ENCODE results near the gene ACTRT2.

ACTRT2 gene

DNA sequence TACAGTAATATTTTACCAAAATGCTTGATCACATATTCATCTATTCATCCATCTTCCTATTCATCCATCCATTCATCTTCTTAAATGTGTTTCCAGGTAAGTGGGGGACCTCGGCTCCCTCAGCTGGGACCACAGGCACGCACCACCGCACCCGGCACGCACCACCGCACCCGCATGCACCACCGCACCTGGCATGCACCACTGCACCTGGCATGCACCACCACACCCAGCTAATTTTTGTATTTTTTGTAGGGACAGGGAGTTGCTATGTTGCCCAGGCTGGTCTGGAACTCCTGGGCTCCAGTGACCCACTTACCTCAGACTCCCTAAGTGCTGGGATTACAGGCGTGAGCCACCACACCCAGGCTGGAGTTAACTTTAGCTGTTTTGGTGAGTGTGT, 21.2 kb downstream of the ACTRT2 start:
- TF ChIP-seq, protein P1, sequence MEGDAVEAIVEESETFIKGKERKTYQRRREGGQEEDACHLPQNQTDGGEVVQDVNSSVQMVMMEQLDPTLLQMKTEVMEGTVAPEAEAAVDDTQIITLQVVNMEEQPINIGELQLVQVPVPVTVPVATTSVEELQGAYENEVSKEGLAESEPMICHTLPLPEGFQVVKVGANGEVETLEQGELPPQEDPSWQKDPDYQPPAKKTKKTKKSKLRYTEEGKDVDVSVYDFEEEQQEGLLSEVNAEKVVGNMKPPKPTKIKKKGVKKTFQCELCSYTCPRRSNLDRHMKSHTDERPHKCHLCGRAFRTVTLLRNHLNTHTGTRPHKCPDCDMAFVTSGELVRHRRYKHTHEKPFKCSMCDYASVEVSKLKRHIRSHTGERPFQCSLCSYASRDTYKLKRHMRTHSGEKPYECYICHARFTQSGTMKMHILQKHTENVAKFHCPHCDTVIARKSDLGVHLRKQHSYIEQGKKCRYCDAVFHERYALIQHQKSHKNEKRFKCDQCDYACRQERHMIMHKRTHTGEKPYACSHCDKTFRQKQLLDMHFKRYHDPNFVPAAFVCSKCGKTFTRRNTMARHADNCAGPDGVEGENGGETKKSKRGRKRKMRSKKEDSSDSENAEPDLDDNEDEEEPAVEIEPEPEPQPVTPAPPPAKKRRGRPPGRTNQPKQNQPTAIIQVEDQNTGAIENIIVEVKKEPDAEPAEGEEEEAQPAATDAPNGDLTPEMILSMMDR (IDR thresholded peaks at IDR 0.05; ENCODE audit: extremely low read depth, missing control alignments), result no peak
- DNase-seq (ENCODE audit: low spot score), result no peak

DNA sequence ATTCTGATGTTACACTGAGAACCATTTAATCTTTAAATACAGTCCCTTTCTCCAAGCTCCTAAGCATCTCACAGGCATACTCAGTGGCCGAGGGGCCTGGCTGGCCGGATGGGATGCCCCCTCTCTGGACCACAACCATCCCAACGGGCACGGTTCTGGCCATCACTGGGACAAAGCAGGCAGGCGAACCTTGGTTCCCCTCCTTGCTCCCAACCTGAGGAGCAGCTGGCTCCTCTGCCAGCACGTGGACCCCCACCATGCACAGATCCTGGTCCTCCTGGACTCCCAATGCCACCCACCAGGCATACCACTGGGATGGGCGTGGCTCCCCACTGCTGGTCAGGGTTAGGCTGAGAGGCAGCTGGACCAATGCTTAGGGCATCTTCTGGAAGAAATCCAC, 27.9 kb downstream of the ACTRT2 start:
- DNase-seq (ENCODE audit: low spot score), result no peak
- TF ChIP-seq, protein P1 (IDR thresholded peaks at IDR 0.05; ENCODE audit: extremely low read depth, missing control alignments), result no peak

DNA sequence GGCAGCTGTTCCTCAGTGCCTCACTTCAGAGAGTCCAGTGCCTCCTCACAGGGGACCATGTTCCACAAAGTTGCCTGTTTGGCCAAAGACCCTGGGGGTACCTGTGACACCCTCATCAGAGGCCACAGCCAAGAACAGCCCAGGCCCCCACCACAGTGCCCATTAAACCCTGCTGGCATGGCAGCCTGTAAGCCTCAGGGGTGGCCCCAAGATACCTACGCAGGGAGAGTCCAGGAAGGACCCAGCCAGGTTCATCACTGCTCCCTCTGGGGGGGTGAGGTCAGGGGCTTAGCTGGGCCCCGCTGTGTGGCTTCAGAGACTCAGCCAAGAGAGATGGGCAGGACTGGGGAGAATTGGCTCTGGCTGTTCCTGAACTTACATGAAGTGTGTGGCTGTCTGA, 28.6 kb downstream of the ACTRT2 start:
- no peak for DNase-seq (ENCODE audit: low spot score)
- TF ChIP-seq, protein P1 (IDR thresholded peaks at IDR 0.05; ENCODE audit: extremely low read depth, missing control alignments), result no peak

DNA sequence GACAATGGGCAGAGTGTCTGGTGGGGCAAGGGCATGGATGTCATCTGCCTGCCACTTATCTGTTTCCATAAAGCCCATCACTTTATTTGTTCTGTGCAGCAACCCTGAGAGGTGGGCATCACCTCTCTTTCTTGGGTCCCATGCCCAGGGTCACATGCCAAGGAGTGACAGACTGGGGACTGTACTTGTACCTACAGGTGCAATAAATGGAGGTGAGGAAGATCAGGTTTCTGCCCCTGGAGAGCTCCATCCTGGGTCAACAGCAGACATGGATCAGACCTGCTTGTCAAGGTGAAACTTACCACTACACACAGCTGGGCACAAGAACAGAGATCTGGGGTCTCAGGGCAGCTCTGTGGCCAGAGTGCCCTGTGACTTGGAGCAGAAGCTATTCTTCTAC, 29.3 kb downstream of the ACTRT2 start:
- no peak for DNase-seq (ENCODE audit: low spot score)
- TF ChIP-seq, protein P1 (IDR thresholded peaks at IDR 0.05; ENCODE audit: extremely low read depth, missing control alignments), result no peak

DNA sequence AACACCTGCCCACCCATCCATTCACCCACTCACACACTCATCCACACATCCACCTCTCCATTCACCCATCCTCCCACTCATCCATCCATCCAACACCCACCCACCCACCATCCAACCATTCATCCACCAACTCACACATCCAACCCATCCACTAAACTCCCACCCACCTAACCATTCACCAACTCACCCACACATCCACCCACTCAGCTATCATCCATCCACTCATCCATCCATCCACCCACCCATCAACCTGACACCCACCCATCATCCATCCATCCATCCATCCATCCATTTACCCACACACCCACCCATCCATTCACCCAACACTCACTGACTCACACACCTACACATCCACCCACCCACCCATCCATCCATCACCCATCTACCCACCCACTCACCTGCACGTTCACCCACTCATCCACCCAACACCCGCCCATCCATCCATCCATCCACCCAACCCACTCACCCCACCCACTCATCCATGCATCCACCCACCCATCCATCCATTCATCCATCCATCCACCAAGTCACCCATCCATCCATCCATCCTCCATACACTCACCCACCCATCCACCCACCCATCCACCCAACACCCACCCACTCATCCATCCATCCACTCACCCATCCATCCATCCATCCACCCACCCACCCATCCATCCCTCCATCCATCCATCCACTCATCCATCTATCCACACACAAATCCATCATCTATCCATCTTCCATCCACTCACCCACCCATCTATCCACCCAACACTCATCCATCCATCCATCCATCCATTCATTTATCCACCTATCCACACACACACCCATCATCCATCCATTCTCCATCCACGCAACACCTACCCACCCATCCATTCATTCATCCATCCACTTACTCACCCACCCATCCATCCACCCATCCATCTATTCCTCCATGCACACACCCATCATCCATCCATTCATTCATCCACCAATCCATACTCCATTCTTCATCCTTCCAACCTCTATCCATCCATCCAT, 30.3 kb downstream of the ACTRT2 start:
- DNase-seq (ENCODE audit: low spot score), result no peak

DNA sequence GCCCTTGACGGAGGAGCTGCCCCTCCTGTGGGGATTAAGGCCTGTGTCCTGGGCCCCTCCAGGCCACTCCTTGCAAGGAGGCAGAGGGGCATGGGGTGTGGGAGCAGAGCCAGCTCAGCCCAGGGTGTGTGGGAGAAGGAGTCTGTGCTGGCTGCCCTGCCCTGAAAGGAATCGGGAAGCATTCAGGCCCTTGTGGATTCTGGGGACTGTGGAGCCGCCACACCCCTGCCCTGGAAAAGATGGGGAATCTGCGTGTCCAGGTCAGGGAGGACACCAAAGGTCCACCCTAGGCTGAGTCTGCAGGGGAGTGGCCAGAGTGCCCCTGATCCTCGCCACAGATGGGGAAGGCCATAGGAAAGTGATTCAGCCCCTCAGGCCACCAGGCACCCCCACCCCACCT, 31.2 kb downstream of the ACTRT2 start:
- no peak for DNase-seq (ENCODE audit: low spot score)
- TF ChIP-seq, protein P1 (IDR thresholded peaks at IDR 0.05; ENCODE audit: extremely low read depth, missing control alignments), result no peak

More for the DNA sequence above, 30.3 kb downstream of the ACTRT2 start:
- TF ChIP-seq, protein P1 (IDR thresholded peaks at IDR 0.05; ENCODE audit: extremely low read depth, missing control alignments), result no peak

DNA sequence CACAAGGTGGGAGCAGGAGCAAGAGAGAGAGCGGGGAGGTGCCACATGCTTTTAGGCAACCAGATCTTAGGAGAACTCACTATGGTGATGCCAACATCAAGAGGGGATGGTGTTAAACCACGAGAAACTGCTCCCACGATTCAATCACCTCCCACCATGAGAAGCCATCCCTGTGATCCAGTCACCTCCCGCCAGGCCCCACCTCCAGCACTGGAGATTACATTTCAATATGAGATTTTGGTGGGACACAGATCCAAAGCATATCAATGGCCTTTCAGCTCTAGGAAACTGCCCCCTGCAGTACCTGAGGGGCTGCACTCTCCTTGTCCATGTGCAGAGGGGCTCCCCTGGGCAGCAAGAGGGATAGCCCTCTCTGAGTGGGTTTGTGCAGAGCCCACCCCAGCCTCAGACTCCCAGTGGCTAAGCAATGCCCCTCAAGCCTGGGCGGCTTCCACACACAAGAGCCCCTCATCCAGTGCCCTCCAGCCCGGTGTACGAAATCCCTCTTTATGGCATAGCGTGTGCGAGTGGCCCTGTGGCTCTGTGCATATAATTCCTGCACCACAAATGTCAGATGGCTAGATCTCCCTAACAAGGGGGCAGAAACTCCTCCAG, 32.2 kb downstream of the ACTRT2 start:
- no peak for DNase-seq (ENCODE audit: low spot score)
- TF ChIP-seq, protein P1 (IDR thresholded peaks at IDR 0.05; ENCODE audit: extremely low read depth, missing control alignments), result no peak

All from GM20000 (cell line).